HEK293 (cell line): ENCODE data around the gene STARD4.

Experiments used
- GLI4 ChIP-seq: fragments of 450-650 bp; formaldehyde crosslinking; IDR thresholded peaks from 2 replicates; pipeline ENCODE4 v1.5.1; 2016; ENCODE audit warnings: missing biosample characterization, missing genetic modification characterization
- ZNF274 ChIP-seq, 2 experiments: fragments of 200-500 bp in 1 of 2; fragments of 450-650 bp in 1 of 2; sonication (Bioruptor generic) in 1 of 2; formaldehyde crosslinking in 1 of 2; IDR thresholded peaks; 2 replicates each; pipeline versions ENCODE4 v1.5.1 to v1.6.1; 2014 to 2016; ENCODE audit warnings: borderline replicate concordance in 1 of 2, inconsistent platforms in 1 of 2, low read length in 1 of 2, missing biosample characterization in 1 of 2, missing genetic modification characterization in 1 of 2
- ZNF549 ChIP-seq: fragments of 450-650 bp; IDR thresholded peaks from 2 replicates; pipeline ENCODE4 v1.5.1; 2018; ENCODE audit warnings: missing biosample characterization, missing genetic modification characterization, mild to moderate bottlenecking, inconsistent platforms, moderate library complexity
- ZNF558 ChIP-seq: fragments of 450-650 bp; formaldehyde crosslinking; IDR thresholded peaks from 2 replicates; pipeline ENCODE4 v1.5.1; 2016; ENCODE audit warnings: missing biosample characterization, missing genetic modification characterization
- ZNF768 ChIP-seq: fragments of 450-650 bp; formaldehyde crosslinking; IDR thresholded peaks from 2 replicates; pipeline ENCODE4 v1.5.1; 2018; ENCODE audit warnings: missing biosample characterization, mild to moderate bottlenecking, missing genetic modification characterization
- TF ChIP-seq, protein P1 (sequence below): fragments of 450-650 bp; formaldehyde crosslinking; IDR thresholded peaks from 2 replicates; pipeline ENCODE4 v1.5.1; 2016; ENCODE audit warnings: missing biosample characterization, missing genetic modification characterization
- TF ChIP-seq, protein P2 (sequence below): fragments of 450-650 bp; formaldehyde crosslinking; IDR thresholded peaks from 2 replicates; pipeline ENCODE4 v1.5.1; 2016; ENCODE audit warnings: missing biosample characterization, missing genetic modification characterization

- no peak for TF ChIP-seq ZNF549 (tag by site-specific recombination)
- TF ChIP-seq, protein P1, sequence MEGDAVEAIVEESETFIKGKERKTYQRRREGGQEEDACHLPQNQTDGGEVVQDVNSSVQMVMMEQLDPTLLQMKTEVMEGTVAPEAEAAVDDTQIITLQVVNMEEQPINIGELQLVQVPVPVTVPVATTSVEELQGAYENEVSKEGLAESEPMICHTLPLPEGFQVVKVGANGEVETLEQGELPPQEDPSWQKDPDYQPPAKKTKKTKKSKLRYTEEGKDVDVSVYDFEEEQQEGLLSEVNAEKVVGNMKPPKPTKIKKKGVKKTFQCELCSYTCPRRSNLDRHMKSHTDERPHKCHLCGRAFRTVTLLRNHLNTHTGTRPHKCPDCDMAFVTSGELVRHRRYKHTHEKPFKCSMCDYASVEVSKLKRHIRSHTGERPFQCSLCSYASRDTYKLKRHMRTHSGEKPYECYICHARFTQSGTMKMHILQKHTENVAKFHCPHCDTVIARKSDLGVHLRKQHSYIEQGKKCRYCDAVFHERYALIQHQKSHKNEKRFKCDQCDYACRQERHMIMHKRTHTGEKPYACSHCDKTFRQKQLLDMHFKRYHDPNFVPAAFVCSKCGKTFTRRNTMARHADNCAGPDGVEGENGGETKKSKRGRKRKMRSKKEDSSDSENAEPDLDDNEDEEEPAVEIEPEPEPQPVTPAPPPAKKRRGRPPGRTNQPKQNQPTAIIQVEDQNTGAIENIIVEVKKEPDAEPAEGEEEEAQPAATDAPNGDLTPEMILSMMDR (tag by site-specific recombination): no peak
- TF ChIP-seq ZNF768 (tag by site-specific recombination): no peak
- TF ChIP-seq ZNF558: no peak
- no peak for TF ChIP-seq GLI4 (tag by site-specific recombination)
- TF ChIP-seq ZNF274 (IDR thresholded peaks at IDR 0.05; ENCODE audit: low read length): no peak
- no peak for TF ChIP-seq ZNF274 (tag by site-specific recombination; IDR thresholded peaks at IDR 0.05; ENCODE audit: borderline replicate concordance)
- TF ChIP-seq, protein P2, sequence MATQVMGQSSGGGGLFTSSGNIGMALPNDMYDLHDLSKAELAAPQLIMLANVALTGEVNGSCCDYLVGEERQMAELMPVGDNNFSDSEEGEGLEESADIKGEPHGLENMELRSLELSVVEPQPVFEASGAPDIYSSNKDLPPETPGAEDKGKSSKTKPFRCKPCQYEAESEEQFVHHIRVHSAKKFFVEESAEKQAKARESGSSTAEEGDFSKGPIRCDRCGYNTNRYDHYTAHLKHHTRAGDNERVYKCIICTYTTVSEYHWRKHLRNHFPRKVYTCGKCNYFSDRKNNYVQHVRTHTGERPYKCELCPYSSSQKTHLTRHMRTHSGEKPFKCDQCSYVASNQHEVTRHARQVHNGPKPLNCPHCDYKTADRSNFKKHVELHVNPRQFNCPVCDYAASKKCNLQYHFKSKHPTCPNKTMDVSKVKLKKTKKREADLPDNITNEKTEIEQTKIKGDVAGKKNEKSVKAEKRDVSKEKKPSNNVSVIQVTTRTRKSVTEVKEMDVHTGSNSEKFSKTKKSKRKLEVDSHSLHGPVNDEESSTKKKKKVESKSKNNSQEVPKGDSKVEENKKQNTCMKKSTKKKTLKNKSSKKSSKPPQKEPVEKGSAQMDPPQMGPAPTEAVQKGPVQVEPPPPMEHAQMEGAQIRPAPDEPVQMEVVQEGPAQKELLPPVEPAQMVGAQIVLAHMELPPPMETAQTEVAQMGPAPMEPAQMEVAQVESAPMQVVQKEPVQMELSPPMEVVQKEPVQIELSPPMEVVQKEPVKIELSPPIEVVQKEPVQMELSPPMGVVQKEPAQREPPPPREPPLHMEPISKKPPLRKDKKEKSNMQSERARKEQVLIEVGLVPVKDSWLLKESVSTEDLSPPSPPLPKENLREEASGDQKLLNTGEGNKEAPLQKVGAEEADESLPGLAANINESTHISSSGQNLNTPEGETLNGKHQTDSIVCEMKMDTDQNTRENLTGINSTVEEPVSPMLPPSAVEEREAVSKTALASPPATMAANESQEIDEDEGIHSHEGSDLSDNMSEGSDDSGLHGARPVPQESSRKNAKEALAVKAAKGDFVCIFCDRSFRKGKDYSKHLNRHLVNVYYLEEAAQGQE (tag by site-specific recombination): no peak
Observed at GRCh38 chr5:111486055-111486454, 26.3 kb downstream of the STARD4 start.
